NCI-H1092 (cell line): ENCODE results near the gene TMEM17.

Experiments used
- DNase-seq: peaks from one replicate; lab custom pipeline; 2025; lab: John Stamatoyannopoulos, UW

The TMEM17 gene

GRCh38 chr2:62455957-62456692, 49.9 kb downstream of the TMEM17 start:
- DNase-seq: no peak

GRCh38 chr2:62453955-62454354, 52.0 kb downstream of the TMEM17 start:
- no peak for DNase-seq

- no peak for DNase-seq
These were observed 53.1 kb downstream of the TMEM17 start for GRCh38 chr2:62452701-62453454.

GRCh38 chr2:62450716-62451191, 55.2 kb downstream of the TMEM17 start:
- no peak for DNase-seq
